ENCODE results near the gene PIGQ.
A peak's percentile ranks its signal among the peaks of the same experiment; 100 is the strongest.

PIGQ gene

GRCh38 chr16:534856-535445, 34.8 kb upstream of the PIGQ start:
- no peak for DNase-seq

- DNase-seq, result peak; percentile 27
Observed at GRCh38 chr16:535446-536405, 34.0 kb upstream of the PIGQ start.

GRCh38 chr16:536746-537145, 33.0 kb upstream of the PIGQ start:
- DNase-seq, result no peak

GRCh38 chr16:537415-538335, 32.1 kb upstream of the PIGQ start:
- no peak for DNase-seq

GRCh38 chr16:539901-540530, 29.8 kb upstream of the PIGQ start:
- DNase-seq, result no peak

GRCh38 chr16:540645-541340, 29.0 kb upstream of the PIGQ start:
- DNase-seq, result no peak

- no peak for DNase-seq
Observed at GRCh38 chr16:543301-544164, 26.2 kb upstream of the PIGQ start.

GRCh38 chr16:544517-544916, 25.3 kb upstream of the PIGQ start:
- no peak for DNase-seq

GRCh38 chr16:546909-547770, 22.6 kb upstream of the PIGQ start:
- no peak for DNase-seq

- DNase-seq, result no peak
Observed at GRCh38 chr16:548586-548985, 21.2 kb upstream of the PIGQ start.

- no peak for DNase-seq
Observed at GRCh38 chr16:549544-550263, 20.1 kb upstream of the PIGQ start.

GRCh38 chr16:551210-551609, 18.6 kb upstream of the PIGQ start:
- DNase-seq, result no peak

GRCh38 chr16:552171-552570, 17.6 kb upstream of the PIGQ start:
- DNase-seq, result no peak

- no peak for DNase-seq
Observed at GRCh38 chr16:553601-554296, 16.0 kb upstream of the PIGQ start.

- no peak for DNase-seq
Observed at GRCh38 chr16:554297-554621, 15.5 kb upstream of the PIGQ start.

GRCh38 chr16:554640-555365, 15.0 kb upstream of the PIGQ start:
- no peak for DNase-seq

- no peak for DNase-seq
Observed at GRCh38 chr16:555528-556473, 14.0 kb upstream of the PIGQ start.

All from NCI-H226 (cell line).